ENCODE measurements around the gene CEMIP2. TPM values are rescaled to one million over a fixed set of nuclear protein-coding genes. Genes with fewer than 3 reads are reported as not detected.
A peak's percentile ranks its signal among the peaks of the same experiment; 100 is the strongest.

The CEMIP2 gene
- total RNA-seq, 3 donors from 2014 or later = 63.6 to 124 (median 99.3) TPM

- no peak overlapping the region for H3K4me3 ChIP-seq
- H3K4me1 ChIP-seq (ENCODE audit: low read depth) = peaks cover 58% of the 10 kb centered on the region
- no peak for TF ChIP-seq CTCF (IDR thresholded peaks at IDR 0.05)
- ATAC-seq (no peak), DNase-seq (no peak)
- intact Hi-C loops (cut with DNase I, micrococcal nuclease) = loop anchor here in 1 of 2 donors (5.0 to 10.0 kb wide), 2 partner anchors 38 to 161 kb away; no protein-coding TSS in a partner anchor
- no peaks in the 10 kb centered on the region for H3K36me3 ChIP-seq (ENCODE audit: low read depth)
- H3K9me3 ChIP-seq = no peaks in the 10 kb centered on the region
Measured at GRCh38 chr9:71765693-71766092, 2.6 kb downstream of the CEMIP2 start.

- TF ChIP-seq CTCF (IDR thresholded peaks at IDR 0.05) = no peak
- intact Hi-C loops (cut with DNase I, micrococcal nuclease) = loop anchor here in 1 of 2 donors (5.0 to 10.0 kb wide), 2 partner anchors 38 to 160 kb away; no protein-coding TSS in a partner anchor
- peaks cover 58% of the 10 kb centered on the region for H3K4me1 ChIP-seq (ENCODE audit: low read depth)
Measured at GRCh38 chr9:71764891-71765290, 3.4 kb downstream of the CEMIP2 start.

GRCh38 chr9:71764463-71764862 is 3.9 kb downstream of the CEMIP2 start:
- TF ChIP-seq CTCF (IDR thresholded peaks at IDR 0.05) = no peak
- peaks cover 54% of the 10 kb centered on the region for H3K4me1 ChIP-seq (ENCODE audit: low read depth)
- no peaks in the 10 kb centered on the region for H3K36me3 ChIP-seq (ENCODE audit: low read depth)
- intact Hi-C loops (cut with DNase I, micrococcal nuclease) = loop anchor here in 1 of 2 donors (10.0 kb wide), 1 partner anchor 160 kb away; no protein-coding TSS in a partner anchor
- no peak for ATAC-seq
- DNase-seq = no peak
- no peak overlapping the region for H3K4me3 ChIP-seq
- H3K9me3 ChIP-seq = no peaks in the 10 kb centered on the region

More at GRCh38 chr9:71764891-71765290, 3.4 kb downstream of the CEMIP2 start:
- ATAC-seq = no peak
- Histone ChIP-seq H3K4me3 (no peak overlapping the region), H3K9me3 (no peaks in the 10 kb centered on the region), H3K36me3 (ENCODE audit: low read depth) (no peaks in the 10 kb centered on the region)
- no peak for DNase-seq

GRCh38 chr9:71763832-71764231 is 4.5 kb downstream of the CEMIP2 start:
- Histone ChIP-seq H3K9me3 (no peaks in the 10 kb centered on the region), H3K4me1 (ENCODE audit: low read depth) (peaks cover 54% of the 10 kb centered on the region), H3K36me3 (ENCODE audit: low read depth) (no peaks in the 10 kb centered on the region), H3K4me3 (no peak overlapping the region)
- no peak for ATAC-seq
- intact Hi-C loops (cut with DNase I, micrococcal nuclease) = loop anchor here in 1 of 2 donors (10.0 kb wide), 1 partner anchor 159 kb away; no protein-coding TSS in a partner anchor
- DNase-seq = no peak
- no peak for TF ChIP-seq CTCF (IDR thresholded peaks at IDR 0.05)

- Histone ChIP-seq H3K4me3 (no peak overlapping the region), H3K9me3 (no peaks in the 10 kb centered on the region), H3K36me3 (ENCODE audit: low read depth) (no peaks in the 10 kb centered on the region), H3K4me1 (ENCODE audit: low read depth) (peaks cover 61% of the 10 kb centered on the region)
- no peak for DNase-seq
- intact Hi-C loops (cut with DNase I, micrococcal nuclease) = loop anchor here in 1 of 2 donors (10.0 kb wide), 1 partner anchor 158 kb away; no protein-coding TSS in a partner anchor
- TF ChIP-seq CTCF (IDR thresholded peaks at IDR 0.05) = no peak
- peak; percentile 32 for ATAC-seq
Measured at GRCh38 chr9:71762900-71763653, 5.2 kb downstream of the CEMIP2 start.
